SK-N-SH treated with all-trans-retinoic acid at 6 μM for 48 hours (cell line): Measurements from ENCODE around the gene TRIM24.
"Not testable (repeated sequence)": the region's sequence is repeated elsewhere in the genome, so short reads cannot be mapped to it uniquely, and the experiment has no call there.

Experiments used
- CREB5 ChIP-seq: fragments of 250-450 bp; sonication (Bioruptor Pico); IDR thresholded peaks from 2 replicates; pipeline ENCODE4 v1.5.1; 2020; ENCODE audit warnings: low read depth, mild to moderate bottlenecking, moderate library complexity
- PATZ1 ChIP-seq: fragments of 250-450 bp; sonication (Bioruptor Pico); IDR thresholded peaks from 2 replicates; pipeline ENCODE4 v1.8.0; 2020; ENCODE audit warnings: mild to moderate bottlenecking, moderate library complexity, borderline replicate concordance
- SNAI2 ChIP-seq: fragments of 250-450 bp; sonication (Bioruptor Pico); IDR thresholded peaks from 2 replicates; pipeline ENCODE4 v1.5.0; 2020; ENCODE audit warnings: mild to moderate bottlenecking, moderate library complexity

GRCh38 chr7:138463291-138463618 is 3.2 kb downstream of the TRIM24 start:
- not testable (repeated sequence) for TF ChIP-seq CREB5; PATZ1; SNAI2 (CRISPR knock-in tag)
